GM12878 (cell line): Measurements from ENCODE around the gene IGF2R. TPM values are rescaled to one million over a fixed set of nuclear protein-coding genes. Genes with fewer than 3 reads are reported as not detected.

Source experiments
- ATAC-seq: fragments of 200-7000 bp; cut with Tn5 transposase; 3 replicates; pipeline ENCODE4 v1.9.1; 2020; ENCODE audit warnings: mild to moderate bottlenecking, moderate library complexity
- BruUV-seq: library from RNA; stranded (reverse); fragments of 400-500 nt; replicated peaks from 2 replicates; lab custom pipeline; 2021; lab: Mats Ljungman, UMichigan
- CTCF ChIA-PET: fragments of 300-600 bp; sonication (Branson Sonifier 250); formaldehyde crosslinking; extraction: SDS; loops from one replicate; lab custom pipeline; 2021; ENCODE audit warnings: inconsistent platforms; lab: Yijun Ruan, JAX
- POLR2A ChIA-PET: fragments of 350-600 bp; formaldehyde crosslinking; extraction: SDS; loops from one replicate; lab custom pipeline; 2021; ENCODE audit warnings: inconsistent platforms; lab: Charles Lee
- RAD21 ChIA-PET: fragments of 300-600 bp; sonication (Branson Sonifier 250); formaldehyde crosslinking; loops from one replicate; lab custom pipeline; 2023; ENCODE audit warnings: antibody characterized with exemption; ENCODE audit not compliant: unreplicated experiment; lab: Charles Lee
- SMC1A ChIA-PET: fragments of 300-600 bp; sonication (Branson Sonifier 250); formaldehyde crosslinking; loops from one replicate; lab custom pipeline; 2023; ENCODE audit not compliant: unreplicated experiment, uncharacterized antibody; lab: Charles Lee
- DNase-seq: peaks from one replicate; pipeline ENCODE4 v3.0.0-alpha.2; 2011; ENCODE audit warnings: low read depth, low spot score
- FAIRE-seq: peaks from 3 replicates; lab custom pipeline; 2011; peaks lifted over from hg19 to GRCh38; lab: Jason Lieb, UNC
- H2AFZ ChIP-seq: 2 replicates; pipeline ENCODE4 v1.6.0; 2011; ENCODE audit warnings: low read depth, low read length, control low read depth; ENCODE audit not compliant: control insufficient read depth
- H3K27ac ChIP-seq: 2 replicates; pipeline ENCODE4 v1.5.1; 2011; ENCODE audit warnings: control low read depth; ENCODE audit not compliant: control insufficient read depth, insufficient read depth
- H3K27me3 ChIP-seq, 2 experiments: replicated peaks in 1 of 2; 2 replicates each; pipeline versions ENCODE4 v1.6.0 to v1.6.1; 2011; ENCODE audit warnings: low read length in 1 of 2; ENCODE audit not compliant: control insufficient read depth in 2 of 2, insufficient read depth in 2 of 2
- H3K36me3 ChIP-seq, 2 experiments: 2 replicates each; pipeline ENCODE4 v1.5.1; 2011; ENCODE audit warnings: low read length in 1 of 2; ENCODE audit not compliant: control insufficient read depth in 2 of 2, insufficient read depth in 2 of 2
- H3K4me1 ChIP-seq: 2 replicates; pipeline ENCODE4 v1.6.1; 2011; ENCODE audit warnings: mild to moderate bottlenecking, low read length, moderate library complexity, mixed read lengths; ENCODE audit not compliant: control insufficient read depth, insufficient read depth
- H3K4me2 ChIP-seq: 2 replicates; pipeline ENCODE4 v1.6.0; 2011; ENCODE audit warnings: control low read depth; ENCODE audit not compliant: control insufficient read depth, insufficient read depth
- H3K4me3 ChIP-seq: fragments of 200-600 bp; sonication (generic); 2 replicates; pipeline ENCODE4 v1.5.1; 2016
- H3K79me2 ChIP-seq: 2 replicates; pipeline ENCODE4 v1.6.0; 2011; ENCODE audit warnings: low read length; ENCODE audit not compliant: control insufficient read depth, insufficient read depth
- H3K9ac ChIP-seq: 2 replicates; pipeline ENCODE4 v1.8.0; 2011; ENCODE audit warnings: low read length, control low read depth, mixed read lengths; ENCODE audit not compliant: control insufficient read depth, insufficient read depth
- H3K9me3 ChIP-seq: replicated peaks from 3 replicates; pipeline ENCODE4 v1.5.1; 2011; ENCODE audit warnings: mild to moderate bottlenecking, low read length; ENCODE audit not compliant: control insufficient read depth, insufficient read depth
- H4K20me1 ChIP-seq: 2 replicates; pipeline ENCODE4 v1.6.0; 2011; ENCODE audit not compliant: control insufficient read depth, insufficient read depth
- ASH2L ChIP-seq: fragments of 300-600, 200-600 bp; sonication (generic); IDR thresholded peaks from 2 replicates; pipeline ENCODE4 v1.6.1; 2017; ENCODE audit warnings: low read depth, mild to moderate bottlenecking, borderline replicate concordance
- CBX5 ChIP-seq: sonication (generic); IDR thresholded peaks from 2 replicates; pipeline ENCODE4 v1.6.1; 2016; ENCODE audit warnings: low read depth, moderate library complexity, mild to moderate bottlenecking, inconsistent platforms
- CREM ChIP-seq: IDR thresholded peaks from 2 replicates; pipeline ENCODE4 v1.6.1; 2014; ENCODE audit warnings: antibody characterized with exemption, low read depth
- ESRRA ChIP-seq: IDR thresholded peaks from 2 replicates; pipeline ENCODE4 v1.6.1; 2012; ENCODE audit warnings: mild to moderate bottlenecking, low read length, improper control_type of control experiment
- EZH2 ChIP-seq: IDR thresholded peaks from 2 replicates; pipeline ENCODE4 v1.6.1; 2012; ENCODE audit warnings: low read depth, mild to moderate bottlenecking, control low read depth, inconsistent platforms, low read length, borderline replicate concordance; ENCODE audit not compliant: control insufficient read depth
- HDAC6 ChIP-seq: fragments of 200-600 bp; sonication (generic); IDR thresholded peaks from one replicate; pipeline ENCODE4 v1.8.0; 2017; ENCODE audit warnings: antibody characterized with exemption; ENCODE audit not compliant: unreplicated experiment
- MAX ChIP-seq: IDR thresholded peaks from 2 replicates; pipeline ENCODE4 v1.6.1; 2012; ENCODE audit warnings: low read depth, low read length, improper control_type of control experiment
- PAX5 ChIP-seq: IDR thresholded peaks from 2 replicates; pipeline ENCODE4 v1.6.1; 2011; ENCODE audit warnings: low read depth, low read length, borderline replicate concordance
- TAF1 ChIP-seq: IDR thresholded peaks from 2 replicates; pipeline ENCODE4 v1.6.1; 2011; ENCODE audit warnings: mild to moderate bottlenecking, low read depth, low read length, borderline replicate concordance
- TARDBP ChIP-seq: IDR thresholded peaks from 2 replicates; pipeline ENCODE4 v1.6.1; 2016; ENCODE audit warnings: borderline replicate concordance
- TCF12 ChIP-seq: IDR thresholded peaks from 2 replicates; pipeline ENCODE4 v1.6.1; 2011; ENCODE audit warnings: low read depth, mild to moderate bottlenecking, low read length
- ZNF274 ChIP-seq: IDR thresholded peaks from one replicate; pipeline ENCODE4 v1.8.0; 2011; ENCODE audit not compliant: insufficient read length, insufficient read depth
- WGBS: methylation state at CpG from one replicate; pipeline ENCODE4 v1.1.6; 2016; ENCODE audit warnings: low lambda C conversion rate; ENCODE audit not compliant: insufficient replicate concordance, insufficient coverage; ENCODE audit errors: missing lambda C conversion rate; 5-methylcytosine and 5-hydroxymethylcytosine counted together
- in situ Hi-C: fragments of 300-500 bp; cut with MboI; formaldehyde crosslinking; loops from 9 replicates; pipeline ENCODE4 v1.14.3; 2018; ENCODE audit warnings: mixed read lengths
- intact Hi-C: fragments of 100-400 bp; cut with micrococcal nuclease; formaldehyde crosslinking; loops from one replicate; pipeline ENCODE4 v1.14.2; 2022; ENCODE audit not compliant: unreplicated experiment
- polyA plus RNA-seq, 11 experiments: library from polyadenylated mRNA; depleted of rRNA in 4 of 11; unstranded in 6 of 11; stranded (reverse) in 5 of 11; fragments of >200 nt; fragmentation: Nextera tagmentation in 4 of 11; fragmentation: Illumina TruSeq in 1 of 11; extraction: Ambion mirVana in 4 of 11; extraction: Trizol in 1 of 11; gene quantifications; 1 replicate in 1 of 11; 2 replicates in 10 of 11; pipeline versions ENCODE4 v1.2.1 to v1.2.3, GENCODE V29; 2011 to 2016; ENCODE audit warnings: inconsistent platforms in 2 of 11, missing spikeins in 2 of 11, low read depth in 1 of 11
- total RNA-seq, 4 experiments: library from RNA; depleted of rRNA in 3 of 4; stranded (reverse); fragments of >200 nt in 3 of 4; fragmentation: Illumina TruSeq in 1 of 4; extraction: Trizol in 1 of 4; gene quantifications; 2 replicates each; pipeline versions ENCODE4 v1.2.1 to v1.2.3, GENCODE V29; 2013 to 2021

Gene IGF2R
- total and polyA plus RNA-seq, 10 of the 15 experiments (the other 5 are each of a cell fraction or from before 2014, with no cell fraction given) = 1.00 to 40.1 (median 16.8) TPM

- no peak overlapping the region for H3K9ac ChIP-seq
- TF ChIP-seq CBX5 (no peak), HDAC6 (no peak), EZH2 (no peak), TAF1 (no peak), CREM (no peak), TARDBP (no peak), MAX (no peak)
- POLR2A ChIA-PET = interaction anchor here (0.6 kb wide), 1 partner anchor 1241 kb away, joined by 3 read pairs; no protein-coding TSS in a partner anchor
Observed at GRCh38 chr6:160055813-160056212, 86.9 kb downstream of the IGF2R start.

GRCh38 chr6:160057080-160057479 lies 88.2 kb downstream of the IGF2R start:
- RAD21 ChIA-PET = no interaction called here
- Histone ChIP-seq H3K36me3 (peaks cover 29 to 44% of the 10 kb centered on the region in 2 experiments), H2AFZ (no peak overlapping the region), H3K4me1 (no peaks in the 10 kb centered on the region), H3K4me2 (no peak overlapping the region), H3K79me2 (no peaks in the 10 kb centered on the region), H3K9ac (no peak overlapping the region), H3K27me3 (no peaks in the 10 kb centered on the region), H3K9me3 (no peaks in the 10 kb centered on the region), H3K4me3 (no peak overlapping the region), H3K27ac (no peak overlapping the region), H4K20me1 (no peaks in the 10 kb centered on the region; the same call in 1 of the 2 replicates)
- BruUV-seq = no TSS peak
- intact Hi-C loops (no loop called here), in situ Hi-C loops (no loop called here)
- TF ChIP-seq TCF12 = no peak
- TF ChIP-seq ASH2L = no peak
- no peak for TF ChIP-seq PAX5
- no peak for TF ChIP-seq ESRRA
- no peak for TF ChIP-seq ZNF274
- no peak for DNase-seq
- CTCF ChIA-PET = no interaction called here
- no peak for FAIRE-seq
- ATAC-seq = no peak; the same call in 1 of the 3 replicates
- 88% methylated on average over 6 of the region's 6 CpGs for WGBS
- POLR2A ChIA-PET = no interaction called here
- SMC1A ChIA-PET = no interaction called here

More at GRCh38 chr6:160055813-160056212, 86.9 kb downstream of the IGF2R start:
- no TSS peak for BruUV-seq
- Histone ChIP-seq H3K27me3 (no peaks in the 10 kb centered on the region), H3K9me3 (no peaks in the 10 kb centered on the region; the same call in 2 of the 3 replicates), H3K36me3 (peaks cover 27 to 41% of the 10 kb centered on the region in 2 experiments), H3K4me2 (no peak overlapping the region), H3K4me3 (no peak overlapping the region), H2AFZ (no peak overlapping the region), H3K27ac (no peak overlapping the region), H3K4me1 (no peaks in the 10 kb centered on the region), H4K20me1 (no peaks in the 10 kb centered on the region; the same call in 1 of the 2 replicates), H3K79me2 (no peaks in the 10 kb centered on the region)
- WGBS = 100% methylated on average over 6 of the region's 6 CpGs
- DNase-seq = no peak
- intact Hi-C loops = no loop called here
- no peak for FAIRE-seq
- ChIA-PET CTCF (interaction anchor here (1.3 kb wide), 1 partner anchor 192 kb away, joined by 3 read pairs; no protein-coding TSS in a partner anchor), RAD21 (no interaction called here), SMC1A (interaction anchor here (0.7 to 0.8 kb wide), 2 partner anchors 8 to 13 kb away, joined by 3 read pairs; no protein-coding TSS in a partner anchor)
- in situ Hi-C loops = no loop called here
- ATAC-seq = no peak
